Stimulated activated CD8-positive, alpha-beta memory T cell treated with anti-CD3 and anti-CD28 coated beads, Interleukin-15, amount 100 ng/mL, for 1 hour (primary cell): Measurements from ENCODE around the gene LDAH.

Experiments
- DNase-seq: peaks from one replicate; pipeline ENCODE4 v3.0.0-alpha.2; 2020; ENCODE audit warnings: low read depth

LDAH gene

GRCh38 chr2:20635675-20636584, 187.0 kb downstream of the LDAH start:
- DNase-seq: no peak

- no peak for DNase-seq
These were observed 187.8 kb downstream of the LDAH start for GRCh38 chr2:20635113-20635510.

GRCh38 chr2:20634507-20635112, 188.3 kb downstream of the LDAH start:
- DNase-seq: no peak
